Right renal cortex interstitium (tissue), 3 donors: ENCODE results near the gene TMSB15C. TPM values are rescaled to one million over a fixed set of nuclear protein-coding genes. Genes with fewer than 3 reads are reported as not detected.
"Not testable (repeated sequence)": the region's sequence is repeated elsewhere in the genome, so short reads cannot be mapped to it uniquely, and the experiment has no call there.

Source experiments
- DNase-seq, 3 donors: peaks; one replicate each; pipeline ENCODE4 v3.0.0-alpha.2; 2013; ENCODE audit warnings: low read depth in 3 of 3, low spot score in 2 of 3
- polyA plus RNA-seq, 3 donors: library from polyadenylated mRNA; unstranded; fragments of 120-200 nt; gene quantifications; one replicate each; pipeline ENCODE4 v1.2.1, GENCODE V29; 2013; ENCODE audit not compliant: insufficient read length in 3 of 3

TMSB15C gene
- polyA plus RNA-seq: 1 to 10 TPM; 7.9 to 9.3 (median 8.1) TPM

GRCh38 chrX:104075778-104076445, at the start of gene TMSB15C:
Gene TMSB15C, minus strand, starts transcription at chrX:104076236.
- not testable (repeated sequence) for DNase-seq

GRCh38 chrX:104122829-104123228, 46.8 kb upstream of the TMSB15C start:
- no peak for DNase-seq

- DNase-seq: no peak
Measured at GRCh38 chrX:104118765-104119164, 42.7 kb upstream of the TMSB15C start.

- DNase-seq: no peak
Measured at GRCh38 chrX:104117759-104118158, 41.7 kb upstream of the TMSB15C start.

GRCh38 chrX:104113222-104113965, 37.4 kb upstream of the TMSB15C start:
- peak in 1 of 3 donors; percentile 10 for DNase-seq

- peak in 2 of 3 donors; percentile 18 to 47 for DNase-seq
Measured at GRCh38 chrX:104112326-104112951, 36.4 kb upstream of the TMSB15C start, which contains the start of gene ZCCHC18. Gene ZCCHC18, plus strand, starts transcription at chrX:104112523. Its CDS starts 1,589 bp downstream, at chrX:104114112.

- DNase-seq: not testable (repeated sequence)
Measured at GRCh38 chrX:104110491-104111240, 34.6 kb upstream of the TMSB15C start.

GRCh38 chrX:104108955-104109354, 32.9 kb upstream of the TMSB15C start:
- DNase-seq: no peak

GRCh38 chrX:104105330-104106262, 29.6 kb upstream of the TMSB15C start:
- DNase-seq: no peak

- no peak for DNase-seq
Measured at GRCh38 chrX:104104676-104105075, 28.6 kb upstream of the TMSB15C start.

GRCh38 chrX:104098919-104099318, 22.9 kb upstream of the TMSB15C start:
- no peak for DNase-seq

- DNase-seq: no peak
Measured at GRCh38 chrX:104098151-104098808, 22.2 kb upstream of the TMSB15C start.

- DNase-seq: no peak
Measured at GRCh38 chrX:104085919-104086318, 9.9 kb upstream of the TMSB15C start.

GRCh38 chrX:104085477-104085876, 9.4 kb upstream of the TMSB15C start:
- DNase-seq: no peak

GRCh38 chrX:104084534-104085277, 8.7 kb upstream of the TMSB15C start:
- DNase-seq: no peak

- DNase-seq: no peak
Measured at GRCh38 chrX:104084063-104084462, 8.0 kb upstream of the TMSB15C start.

GRCh38 chrX:104077854-104078253, 1.8 kb upstream of the TMSB15C start:
- not testable (repeated sequence) for DNase-seq

GRCh38 chrX:104062636-104063035, 13.4 kb downstream of the TMSB15C start:
- not testable (repeated sequence) for DNase-seq
